ENCODE data around the gene CRK.

DNA sequence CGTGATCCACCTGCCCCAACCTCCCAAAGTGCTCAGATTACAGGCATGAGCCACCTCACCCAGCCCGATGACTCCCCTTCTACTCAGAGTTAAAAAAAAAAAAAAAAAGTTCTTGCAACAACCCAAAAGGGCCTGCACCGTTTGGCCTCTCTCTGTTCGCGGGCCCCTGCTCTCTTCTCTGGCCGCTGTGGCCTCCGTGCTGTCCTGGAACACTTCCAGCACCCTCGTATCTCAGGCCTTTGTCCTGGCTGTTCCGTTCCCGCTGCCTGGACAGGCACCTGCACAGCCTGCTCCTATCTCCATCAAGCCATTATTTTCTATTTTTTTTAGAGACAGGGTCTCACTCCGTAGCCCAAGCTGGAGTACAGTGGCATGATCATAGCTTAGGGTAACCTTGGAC is 25.7 kb upstream of the CRK start:
- TF ChIP-seq POLR2A (IDR thresholded peaks at IDR 0.05; ENCODE audit: low read length) (no peak), GATA1 (IDR thresholded peaks at IDR 0.05; ENCODE audit: low read depth, low read length) (no peak)

All from erythroblast (primary cell).